Measurements from ENCODE around the gene METTL4.

- no peak for TF ChIP-seq POLR2A (IDR thresholded peaks at IDR 0.05; ENCODE audit: low read depth, low read length)
- no peak for TF ChIP-seq POLR2AphosphoS5 (IDR thresholded peaks at IDR 0.05; ENCODE audit: low read depth, low read length)
- TF ChIP-seq TAF1 (IDR thresholded peaks at IDR 0.05; ENCODE audit: borderline replicate concordance, low read depth, low read length): no peak
Measured at GRCh38 chr18:2602844-2603243, 31.5 kb upstream of the METTL4 start.
